Coronary artery (tissue), 2 donors: ENCODE data around the gene EPB41L2.

Source experiments
- DNase-seq: peaks from one replicate; pipeline ENCODE4 v3.0.0-alpha.2; 2017; ENCODE audit warnings: low spot score
- H3K27ac ChIP-seq, 2 donors: fragments of 200-600 bp; sonication (generic); one replicate each; pipeline ENCODE4 v1.5.1; 2016 to 2019
- H3K4me3 ChIP-seq: fragments of 200-600 bp; sonication (generic); 2 replicates; pipeline ENCODE4 v1.5.1; 2016; ENCODE audit warnings: mild to moderate bottlenecking, moderate library complexity
- CTCF ChIP-seq: fragments of 200-600 bp; sonication (generic); IDR thresholded peaks from one replicate; pipeline ENCODE4 v1.5.1; 2019; ENCODE audit warnings: antibody characterized with exemption

Gene EPB41L2

GRCh38 chr6:130829333-130829910, 233.6 kb downstream of the EPB41L2 start:
- no peak for DNase-seq
- H3K4me3 ChIP-seq: no peak overlapping the region
- H3K27ac ChIP-seq: no peak overlapping the region
- no peak for TF ChIP-seq CTCF

DNA sequence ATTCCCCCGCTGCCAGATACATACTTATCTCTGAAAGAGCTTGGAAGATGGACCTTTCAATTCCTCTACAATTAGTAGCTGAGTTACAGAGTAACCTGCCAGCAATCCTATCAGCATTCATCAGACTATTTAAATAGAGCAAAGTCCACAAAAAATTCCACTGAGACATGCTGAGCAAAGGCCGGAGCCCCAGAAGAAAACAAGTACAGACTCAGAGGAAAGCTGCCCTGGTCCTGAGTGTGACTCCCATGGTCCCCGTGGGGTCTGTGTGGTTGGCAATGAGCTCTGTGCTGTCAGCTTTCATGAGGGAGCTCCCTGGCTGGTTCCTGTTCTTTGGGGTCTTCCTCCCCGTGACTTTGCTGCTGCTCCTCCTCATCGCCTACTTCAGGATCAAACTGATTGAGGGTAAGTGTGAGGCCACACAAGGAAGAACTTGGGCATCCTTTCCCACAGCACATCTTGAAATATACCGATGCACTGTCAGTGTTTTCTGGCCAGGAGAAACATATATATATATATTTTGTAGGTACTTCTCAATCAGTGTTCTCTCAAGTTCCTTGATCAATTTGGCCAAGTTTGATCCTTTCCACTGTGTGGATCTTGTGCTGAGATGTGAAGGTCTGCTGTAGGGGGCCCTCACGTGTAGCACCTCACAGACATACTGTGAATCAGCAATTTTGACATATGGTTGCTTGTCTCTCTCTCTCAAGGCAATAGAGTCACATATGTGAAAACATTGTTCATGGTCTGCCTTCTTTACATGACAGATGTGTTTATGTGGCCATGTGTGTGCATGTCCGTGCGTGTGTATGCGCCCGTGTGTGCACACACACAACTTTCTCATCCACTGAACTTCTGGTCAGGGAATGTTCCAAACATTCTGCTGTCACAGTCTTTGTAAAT, 235.5 kb downstream of the EPB41L2 start, which contains the start of gene SMLR1:
TSS of gene SMLR1 (plus strand) at position 160 of the 903 bp plus-strand sequence. CDS start at position 168, 8 bp downstream.
- no peak for TF ChIP-seq CTCF
- no peak within 1 kb of the TSS for H3K27ac ChIP-seq
- no peak within 1 kb of the TSS for H3K4me3 ChIP-seq
- DNase-seq: no peak

DNA sequence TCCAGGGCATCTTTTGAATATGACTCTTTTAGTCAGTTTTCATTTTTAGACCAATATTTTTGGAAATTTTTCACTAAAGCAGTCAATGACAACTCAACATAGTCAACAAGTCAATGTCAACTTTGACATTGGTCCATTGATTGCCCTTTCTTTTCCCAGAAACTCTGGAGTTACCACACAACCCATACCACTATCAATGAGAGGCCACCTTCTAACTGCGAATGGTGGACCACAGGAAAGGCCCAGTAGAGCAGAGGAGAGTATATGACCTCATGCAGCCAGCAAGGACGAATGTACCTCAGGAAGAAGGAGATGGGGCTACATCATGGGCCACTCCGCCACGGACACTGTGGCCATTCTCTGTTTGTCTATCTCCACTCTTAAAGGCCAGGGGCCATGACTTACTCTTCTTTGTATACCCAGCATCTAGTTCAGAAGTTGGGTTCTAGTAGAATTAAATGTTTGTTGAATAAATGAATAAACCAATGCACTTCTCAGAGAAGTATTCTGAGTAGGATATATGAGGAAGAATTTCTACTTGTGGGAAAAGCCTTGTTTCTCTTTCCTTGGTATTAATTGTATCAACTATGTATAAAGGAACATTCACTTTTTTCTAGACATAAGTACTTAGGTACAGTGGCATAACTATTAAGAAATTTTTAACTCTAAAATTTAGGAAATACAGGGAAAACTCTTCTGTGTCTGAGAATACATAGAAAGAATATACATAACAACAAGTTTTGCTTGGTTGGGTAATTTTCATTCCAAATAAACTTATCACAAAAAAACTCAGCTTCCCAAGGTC, 236.4 kb downstream of the EPB41L2 start:
- Histone ChIP-seq H3K27ac (no peak overlapping the region), H3K4me3 (no peak overlapping the region)
- no peak for DNase-seq
- TF ChIP-seq CTCF: no peak

DNA sequence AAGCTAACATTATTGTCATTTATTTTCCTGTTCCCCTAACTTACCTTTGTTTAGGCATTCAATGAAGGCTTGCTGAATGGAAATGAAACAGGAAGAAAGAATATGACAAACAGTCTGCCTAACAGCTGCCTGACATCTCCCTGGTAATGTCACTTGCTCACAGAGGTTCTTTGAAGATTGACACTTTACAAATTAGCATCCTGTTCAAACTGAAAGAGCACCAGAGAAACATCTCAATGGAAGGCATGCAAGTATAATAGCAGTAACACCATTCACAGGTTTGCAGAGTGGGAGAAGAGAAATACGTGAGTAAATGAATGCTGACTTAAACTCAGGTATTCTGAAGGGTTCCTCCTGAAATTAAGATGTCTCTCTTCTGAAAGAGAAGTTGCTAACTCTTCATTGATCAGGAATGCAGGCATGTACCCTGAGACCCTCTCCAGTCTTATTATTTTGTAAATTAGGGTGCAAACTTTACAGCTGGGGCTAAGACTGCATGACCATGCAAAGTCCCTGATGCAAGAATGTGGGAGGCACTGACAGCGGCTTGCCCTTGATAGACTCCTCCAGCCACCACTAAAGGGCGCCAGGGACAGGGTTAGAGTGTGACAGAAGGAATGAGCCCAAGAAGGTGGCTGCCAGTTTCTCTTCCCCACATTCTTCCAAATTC, 237.1 kb downstream of the EPB41L2 start:
- no peak for TF ChIP-seq CTCF
- H3K27ac ChIP-seq: no peak overlapping the region
- no peak for DNase-seq
- H3K4me3 ChIP-seq: no peak overlapping the region

DNA sequence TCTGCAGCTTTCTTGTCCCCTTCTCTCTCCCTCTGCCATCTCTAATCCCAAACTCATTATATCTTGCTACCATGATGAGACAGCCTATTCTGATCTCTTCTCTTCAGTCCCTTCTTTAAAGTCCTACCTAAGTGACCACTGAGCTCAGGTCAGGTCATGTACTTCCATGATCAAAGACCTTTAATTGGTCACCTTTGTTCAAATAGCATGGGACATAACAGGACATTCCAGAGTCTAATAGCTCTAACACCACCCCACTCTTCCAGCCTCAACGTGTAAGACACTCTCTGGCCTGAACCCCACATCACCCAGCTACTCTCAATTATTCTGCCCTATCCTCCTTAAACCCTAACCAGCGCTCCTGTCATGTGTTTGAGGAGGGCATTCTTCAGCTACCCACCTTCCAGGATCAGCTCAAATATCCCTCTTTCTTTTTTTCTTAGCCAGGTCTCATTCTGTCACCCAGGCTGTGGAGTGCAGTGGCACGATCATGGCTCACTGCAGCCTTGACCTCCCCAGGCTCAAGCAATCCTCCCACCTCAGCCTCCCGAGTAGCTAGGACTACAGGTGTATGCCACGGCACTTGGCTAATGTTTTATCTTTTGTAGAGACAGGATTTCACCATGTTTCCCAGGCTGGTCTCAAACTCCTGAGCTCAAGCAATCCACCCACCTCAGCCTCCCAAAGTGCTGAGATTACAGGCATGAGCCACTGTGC, 237.9 kb downstream of the EPB41L2 start:
- H3K27ac ChIP-seq: no peak overlapping the region
- no peak overlapping the region for H3K4me3 ChIP-seq
- TF ChIP-seq CTCF: no peak
- DNase-seq: no peak

- Histone ChIP-seq H3K4me3 (no peak overlapping the region), H3K27ac (no peak overlapping the region)
- no peak for DNase-seq
- TF ChIP-seq CTCF: no peak
Measured at GRCh38 chr6:130822736-130823135, 240.3 kb downstream of the EPB41L2 start.
